Mucosa of stomach (tissue), 1 donor: ENCODE data around the gene FAM174C.

ENCODE experiments used
- H3K27me3 ChIP-seq: one replicate; pipeline ENCODE4 v1.7.0; 2013; ENCODE audit warnings: mild to moderate bottlenecking, low read length; ENCODE audit not compliant: control insufficient read depth, insufficient read depth
- H3K36me3 ChIP-seq: one replicate; pipeline ENCODE4 v1.7.0; 2013; ENCODE audit warnings: low read length; ENCODE audit not compliant: control insufficient read depth, insufficient read depth
- H3K4me1 ChIP-seq: one replicate; pipeline ENCODE4 v1.7.0; 2013; ENCODE audit warnings: mild to moderate bottlenecking, low read length; ENCODE audit not compliant: control insufficient read depth, insufficient read depth
- H3K4me3 ChIP-seq: one replicate; pipeline ENCODE4 v1.7.0; 2013; ENCODE audit warnings: low read length
- H3K9ac ChIP-seq: one replicate; pipeline ENCODE4 v1.7.0; 2013; ENCODE audit warnings: mild to moderate bottlenecking, low read length, moderate library complexity
- H3K9me3 ChIP-seq: one replicate; pipeline ENCODE4 v1.7.0; 2013; ENCODE audit warnings: mild to moderate bottlenecking, low read length, moderate library complexity; ENCODE audit not compliant: control insufficient read depth
- donor health status: Pancreatic carcinoma.

Gene FAM174C

DNA sequence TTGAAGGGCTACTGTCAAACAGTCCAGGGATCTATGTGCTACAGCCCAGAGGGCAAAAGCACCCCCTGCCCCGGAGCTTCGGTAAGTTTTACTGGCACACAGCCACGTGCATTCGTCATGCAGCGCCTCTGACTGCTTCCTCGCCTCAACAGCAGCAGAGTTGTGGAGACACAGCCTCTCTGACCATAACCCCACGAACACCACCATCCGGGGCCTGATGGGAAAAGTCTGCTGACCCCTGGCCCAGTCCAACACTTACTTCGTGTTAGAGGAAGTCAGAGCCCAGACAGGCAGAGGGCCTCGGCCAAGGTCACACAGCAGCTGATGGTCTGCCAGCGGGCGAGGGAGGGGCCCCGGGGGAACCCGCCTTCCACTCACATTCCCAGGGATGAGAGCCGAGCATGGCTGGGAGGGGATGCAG, 42.7 kb upstream of the FAM174C start:
- Histone ChIP-seq H3K27me3 (peaks cover 23% of the 10 kb centered on the region), H3K4me1 (peaks cover 31% of the 10 kb centered on the region), H3K4me3 (no peak overlapping the region), H3K36me3 (no peaks in the 10 kb centered on the region), H3K9ac (no peak overlapping the region), H3K9me3 (no peaks in the 10 kb centered on the region)

- H3K4me3 ChIP-seq, result no peak overlapping the region
- no peak overlapping the region for H3K9ac ChIP-seq
- no peaks in the 10 kb centered on the region for H3K36me3 ChIP-seq
- no peaks in the 10 kb centered on the region for H3K9me3 ChIP-seq
- H3K27me3 ChIP-seq, result peaks cover 24% of the 10 kb centered on the region
- H3K4me1 ChIP-seq, result peaks cover 30% of the 10 kb centered on the region
Observed at GRCh38 chr19:1233115-1233667, 42.1 kb upstream of the FAM174C start.

GRCh38 chr19:1234051-1234954, 41.0 kb upstream of the FAM174C start:
- H3K36me3 ChIP-seq, result no peaks in the 10 kb centered on the region
- H3K9me3 ChIP-seq, result no peaks in the 10 kb centered on the region
- H3K4me3 ChIP-seq, result no peak overlapping the region
- no peak overlapping the region for H3K9ac ChIP-seq
- H3K27me3 ChIP-seq, result peaks cover 33% of the 10 kb centered on the region
- peaks cover 35% of the 10 kb centered on the region for H3K4me1 ChIP-seq

GRCh38 chr19:1234955-1235380, 40.4 kb upstream of the FAM174C start:
- H3K36me3 ChIP-seq, result no peaks in the 10 kb centered on the region
- H3K9ac ChIP-seq, result no peak overlapping the region
- no peak overlapping the region for H3K4me3 ChIP-seq
- peaks cover 37% of the 10 kb centered on the region for H3K4me1 ChIP-seq
- peaks cover 33% of the 10 kb centered on the region for H3K27me3 ChIP-seq
- H3K9me3 ChIP-seq, result no peaks in the 10 kb centered on the region

DNA sequence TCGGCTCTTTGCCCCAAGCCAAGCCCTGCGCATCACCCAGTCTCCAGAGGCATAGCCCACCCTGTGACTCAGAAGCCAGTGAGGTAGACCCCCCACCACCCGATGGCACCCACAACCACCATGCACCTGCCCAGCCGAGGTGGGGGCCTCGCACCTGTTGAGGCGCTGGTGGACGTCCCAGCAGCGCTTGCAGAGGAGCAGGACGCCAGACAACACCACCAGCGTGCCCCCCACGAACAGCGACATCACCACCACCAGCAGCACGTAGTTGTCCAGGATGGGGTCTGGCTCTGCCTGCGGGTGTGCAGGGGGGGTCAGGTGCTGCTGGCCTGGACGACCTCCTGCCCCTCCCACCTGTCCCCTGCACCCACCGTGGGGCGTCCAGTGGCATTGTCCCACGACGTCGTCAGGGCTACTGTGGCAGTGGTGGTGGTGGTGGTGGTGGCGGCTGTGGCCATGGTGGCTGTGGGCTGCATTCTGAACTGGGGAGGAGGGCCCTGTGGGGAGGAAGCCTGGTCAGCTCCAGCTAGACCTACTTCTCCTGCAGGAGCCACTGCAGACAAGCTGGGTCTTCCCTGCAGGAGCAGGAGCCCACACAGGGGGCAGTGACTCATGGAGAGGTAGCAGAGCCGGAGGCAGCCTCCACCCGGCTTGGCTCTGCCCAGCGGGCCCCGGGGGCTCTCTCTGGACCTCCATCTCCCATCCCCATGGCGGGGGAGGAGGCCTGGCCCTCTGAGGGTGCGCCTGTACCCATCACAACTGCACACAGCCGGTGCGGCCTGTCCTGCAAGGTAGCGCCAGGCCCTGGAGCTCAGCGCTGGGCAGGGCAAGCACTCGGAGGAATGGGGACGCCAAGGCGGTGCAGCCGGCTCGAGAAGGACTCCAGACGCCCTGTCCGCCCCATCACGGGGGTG, 39.4 kb upstream of the FAM174C start:
- Histone ChIP-seq H3K27me3 (peaks cover 33% of the 10 kb centered on the region), H3K36me3 (no peaks in the 10 kb centered on the region), H3K4me1 (peaks cover 42% of the 10 kb centered on the region), H3K9ac (no peak overlapping the region), H3K4me3 (no peak overlapping the region), H3K9me3 (no peaks in the 10 kb centered on the region)

DNA sequence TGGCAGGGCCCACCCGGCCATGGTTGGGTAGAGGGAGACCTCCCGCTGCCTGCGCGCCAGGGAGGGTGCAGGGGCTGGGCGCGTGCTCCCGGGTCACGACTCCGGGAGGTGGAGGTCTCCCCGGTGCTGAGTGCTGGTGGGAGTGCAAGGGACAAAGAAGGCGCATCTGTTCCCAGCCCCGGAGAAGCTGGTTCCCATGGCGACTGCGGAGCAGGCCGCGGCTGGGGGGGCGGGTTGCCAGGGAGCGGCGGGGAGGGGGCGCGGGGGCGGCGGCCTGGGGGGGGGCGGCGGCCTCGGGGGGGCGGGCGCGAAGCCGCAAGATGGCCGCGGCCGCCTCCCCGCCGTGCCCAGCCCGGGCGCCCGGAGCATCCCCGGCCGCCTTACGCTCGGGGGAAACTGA, 38.8 kb upstream of the FAM174C start:
- H3K4me1 ChIP-seq, result peaks cover 45% of the 10 kb centered on the region
- no peak overlapping the region for H3K9ac ChIP-seq
- H3K9me3 ChIP-seq, result no peaks in the 10 kb centered on the region
- no peak overlapping the region for H3K4me3 ChIP-seq
- H3K27me3 ChIP-seq, result peaks cover 33% of the 10 kb centered on the region
- H3K36me3 ChIP-seq, result no peaks in the 10 kb centered on the region

DNA sequence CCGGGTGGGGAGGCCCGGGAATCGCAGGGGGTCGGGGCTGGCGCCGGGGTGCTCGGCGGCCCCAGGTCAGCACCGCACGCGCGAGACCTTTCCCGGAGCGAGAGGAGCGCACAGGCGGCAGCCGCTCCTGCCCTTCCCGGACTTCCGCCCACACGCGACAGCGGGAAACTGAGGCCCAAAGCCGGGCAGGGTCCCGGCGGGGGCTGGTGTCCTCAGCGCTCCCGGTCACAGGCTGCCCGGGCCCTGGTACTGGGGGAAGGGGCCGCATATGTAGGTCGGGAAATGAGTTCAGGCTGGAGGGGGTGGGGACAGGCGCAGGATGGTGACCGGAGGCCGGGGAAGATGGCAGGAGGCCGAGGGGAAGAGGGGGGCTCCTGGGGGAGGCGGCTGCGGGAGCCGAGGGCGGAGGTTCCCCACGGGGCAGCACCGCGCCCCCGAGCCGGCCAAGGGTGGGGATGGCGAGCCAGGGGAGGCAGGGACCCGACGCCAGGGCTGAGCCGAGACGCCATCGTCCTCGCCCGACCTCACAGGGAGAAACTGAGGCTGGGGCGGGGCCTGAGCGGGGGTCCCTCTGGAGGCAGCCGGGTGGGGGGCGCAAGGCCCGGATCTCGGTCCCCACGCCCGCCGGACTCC, 38.2 kb upstream of the FAM174C start:
- Histone ChIP-seq H3K9me3 (no peaks in the 10 kb centered on the region), H3K36me3 (no peaks in the 10 kb centered on the region), H3K9ac (peak overlapping the region; percentile 8), H3K4me1 (peaks cover 42% of the 10 kb centered on the region), H3K4me3 (no peak overlapping the region), H3K27me3 (peaks cover 33% of the 10 kb centered on the region)

- H3K27me3 ChIP-seq, result peaks cover 28% of the 10 kb centered on the region
- peak within 1 kb of the TSS; percentile 8 for H3K9ac ChIP-seq
- no peaks in the 10 kb centered on the region for H3K36me3 ChIP-seq
- H3K9me3 ChIP-seq, result no peaks in the 10 kb centered on the region
- no peak within 1 kb of the TSS for H3K4me3 ChIP-seq
- peaks cover 42% of the 10 kb centered on the region for H3K4me1 ChIP-seq
Observed at GRCh38 chr19:1237754-1238368, 37.5 kb upstream of the FAM174C start, which contains the start of gene CBARP. Gene CBARP, minus strand, starts transcription at chr19:1238005. Its CDS starts 1,905 bp downstream, at chr19:1236100.

- Histone ChIP-seq H3K36me3 (peaks cover 4% of the 10 kb centered on the region), H3K4me1 (peaks cover 42% of the 10 kb centered on the region), H3K4me3 (no peak overlapping the region), H3K27me3 (peaks cover 28% of the 10 kb centered on the region), H3K9me3 (no peaks in the 10 kb centered on the region), H3K9ac (no peak overlapping the region)
Observed at GRCh38 chr19:1238369-1239303, 36.7 kb upstream of the FAM174C start.

DNA sequence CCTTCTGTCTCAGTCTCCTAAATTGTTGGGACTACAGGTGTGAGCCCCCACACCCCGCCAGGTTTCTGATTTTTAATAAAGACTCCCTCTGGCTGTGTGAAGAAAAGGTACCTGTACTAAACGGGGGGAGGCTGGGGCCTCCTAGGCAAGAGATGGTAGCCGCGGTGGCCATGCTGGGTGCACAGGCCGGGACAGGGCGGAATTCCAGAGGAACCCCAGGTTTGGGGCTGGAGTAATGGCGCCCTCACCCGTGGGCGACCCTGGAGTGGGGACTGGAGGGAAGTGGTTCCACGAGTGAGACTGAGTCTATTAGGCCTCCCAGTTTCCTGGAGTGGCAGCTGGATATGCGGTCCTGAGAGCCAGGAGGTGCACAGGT, 35.9 kb upstream of the FAM174C start:
- H3K27me3 ChIP-seq, result peaks cover 28% of the 10 kb centered on the region
- no peaks in the 10 kb centered on the region for H3K9me3 ChIP-seq
- H3K4me1 ChIP-seq, result peaks cover 47% of the 10 kb centered on the region
- H3K36me3 ChIP-seq, result peaks cover 7% of the 10 kb centered on the region
- H3K9ac ChIP-seq, result no peak overlapping the region
- H3K4me3 ChIP-seq, result no peak overlapping the region
